Activated naive CD8-positive, alpha-beta T cell treated with anti-CD3 and anti-CD28 coated beads, Interleukin-2, amount 50 U/mL, for 24 hours (primary cell): ENCODE measurements around the gene ANTKMT.
"Not testable (repeated sequence)": the region's sequence is repeated elsewhere in the genome, so short reads cannot be mapped to it uniquely, and the experiment has no call there.

Experiments used
- ATAC-seq: fragments of 150-1000 bp; cut with Tn5 transposase; one replicate; pipeline ENCODE4 v1.10.0; 2021
- DNase-seq: peaks from one replicate; pipeline ENCODE4 v3.0.0; 2021
- H3K27ac Mint-ChIP-seq: one replicate; pipeline ENCODE4 v1.8.0; 2021; ENCODE audit warnings: mild to moderate bottlenecking, mixed read lengths
- H3K27me3 Mint-ChIP-seq: one replicate; pipeline ENCODE4 v1.8.0; 2021; ENCODE audit warnings: mixed read lengths
- H3K36me3 Mint-ChIP-seq: one replicate; pipeline ENCODE4 v1.8.0; 2021; ENCODE audit warnings: low read depth, mixed read lengths
- H3K4me1 Mint-ChIP-seq: one replicate; pipeline ENCODE4 v1.8.0; 2021; ENCODE audit warnings: mixed read lengths
- H3K4me3 Mint-ChIP-seq: one replicate; pipeline ENCODE4 v1.8.0; 2021; ENCODE audit warnings: mild to moderate bottlenecking, moderate library complexity, mixed read lengths
- H3K9me3 Mint-ChIP-seq: one replicate; pipeline ENCODE4 v1.8.0; 2021; ENCODE audit warnings: mixed read lengths

The ANTKMT gene

GRCh38 chr16:687499-687898 lies 33.4 kb upstream of the ANTKMT start:
- no peak overlapping the region for H3K27ac Mint-ChIP-seq
- no peak overlapping the region for H3K4me3 Mint-ChIP-seq
- no peaks in the 10 kb centered on the region for H3K9me3 Mint-ChIP-seq
- no peaks in the 10 kb centered on the region for H3K27me3 Mint-ChIP-seq
- H3K36me3 Mint-ChIP-seq, result peaks cover 7% of the 10 kb centered on the region
- ATAC-seq (no peak), DNase-seq (no peak)
- peaks cover 27% of the 10 kb centered on the region for H3K4me1 Mint-ChIP-seq

GRCh38 chr16:689175-689897 lies 31.6 kb upstream of the ANTKMT start:
- ATAC-seq (no peak), DNase-seq (no peak)
- peaks cover 3% of the 10 kb centered on the region for H3K27me3 Mint-ChIP-seq
- no peaks in the 10 kb centered on the region for H3K9me3 Mint-ChIP-seq
- H3K36me3 Mint-ChIP-seq, result peaks cover 3% of the 10 kb centered on the region
- H3K27ac Mint-ChIP-seq, result peak overlapping the region; percentile 81
- peak overlapping the region; percentile 86 for H3K4me3 Mint-ChIP-seq
- H3K4me1 Mint-ChIP-seq, result peaks cover 19% of the 10 kb centered on the region

- DNase-seq, ATAC-seq, H3K27ac Mint-ChIP-seq, H3K9me3 Mint-ChIP-seq, H3K36me3 Mint-ChIP-seq, H3K27me3 Mint-ChIP-seq: not testable (repeated sequence)
- peak overlapping the region; percentile 36 for H3K4me3 Mint-ChIP-seq
- peaks cover 23% of the 10 kb centered on the region for H3K4me1 Mint-ChIP-seq
These were observed 29.7 kb upstream of the ANTKMT start for GRCh38 chr16:691242-691641.

GRCh38 chr16:692356-693108 lies 28.4 kb upstream of the ANTKMT start:
- no peak for ATAC-seq
- Mint-ChIP-seq H3K36me3 (no peaks in the 10 kb centered on the region), H3K27ac (no peak overlapping the region), H3K27me3 (peaks cover 6% of the 10 kb centered on the region), H3K9me3 (no peaks in the 10 kb centered on the region), H3K4me1 (peaks cover 23% of the 10 kb centered on the region), H3K4me3 (no peak overlapping the region)
- no peak for DNase-seq

- H3K4me3 Mint-ChIP-seq, result no peak overlapping the region
- DNase-seq (no peak), ATAC-seq (no peak)
- no peak overlapping the region for H3K27ac Mint-ChIP-seq
- no peaks in the 10 kb centered on the region for H3K9me3 Mint-ChIP-seq
- no peaks in the 10 kb centered on the region for H3K36me3 Mint-ChIP-seq
- peaks cover 22% of the 10 kb centered on the region for H3K4me1 Mint-ChIP-seq
- H3K27me3 Mint-ChIP-seq, result peaks cover 6% of the 10 kb centered on the region
These were observed 27.6 kb upstream of the ANTKMT start for GRCh38 chr16:693364-693763.

- Mint-ChIP-seq H3K27me3 (peaks cover 6% of the 10 kb centered on the region), H3K27ac (no peak overlapping the region), H3K4me3 (no peak overlapping the region), H3K4me1 (peaks cover 18% of the 10 kb centered on the region), H3K9me3 (no peaks in the 10 kb centered on the region), H3K36me3 (no peaks in the 10 kb centered on the region)
- DNase-seq (no peak), ATAC-seq (no peak)
These were observed 27.2 kb upstream of the ANTKMT start for GRCh38 chr16:693766-694165.

- no peak for DNase-seq
- peaks cover 6% of the 10 kb centered on the region for H3K27me3 Mint-ChIP-seq
- peak overlapping the region; percentile 61 for H3K4me3 Mint-ChIP-seq
- ATAC-seq, result no peak
- peaks cover 13% of the 10 kb centered on the region for H3K4me1 Mint-ChIP-seq
- no peak overlapping the region for H3K27ac Mint-ChIP-seq
- H3K36me3 Mint-ChIP-seq, result no peaks in the 10 kb centered on the region
- no peaks in the 10 kb centered on the region for H3K9me3 Mint-ChIP-seq
These were observed 26.6 kb upstream of the ANTKMT start for GRCh38 chr16:694187-694862.

- Mint-ChIP-seq H3K27ac (no peak overlapping the region), H3K9me3 (no peaks in the 10 kb centered on the region), H3K4me3 (no peak overlapping the region), H3K27me3 (peaks cover 6% of the 10 kb centered on the region), H3K4me1 (peaks cover 10% of the 10 kb centered on the region), H3K36me3 (no peaks in the 10 kb centered on the region)
- ATAC-seq (no peak), DNase-seq (no peak)
These were observed 26.0 kb upstream of the ANTKMT start for GRCh38 chr16:694863-695354.

- peak; percentile 70 for ATAC-seq
- Mint-ChIP-seq H3K9me3 (no peaks in the 10 kb centered on the region), H3K4me1 (peaks cover 8% of the 10 kb centered on the region), H3K36me3 (no peaks in the 10 kb centered on the region), H3K4me3 (peak overlapping the region; percentile 67), H3K27ac (peak overlapping the region; percentile 31), H3K27me3 (peaks cover 9% of the 10 kb centered on the region)
- DNase-seq, result peak; percentile 73
These were observed 25.4 kb upstream of the ANTKMT start for GRCh38 chr16:695355-696089.

- Mint-ChIP-seq H3K27ac (no peak overlapping the region), H3K4me3 (no peak overlapping the region), H3K4me1 (peaks cover 8% of the 10 kb centered on the region), H3K9me3 (no peaks in the 10 kb centered on the region), H3K36me3 (no peaks in the 10 kb centered on the region), H3K27me3 (peaks cover 24% of the 10 kb centered on the region)
- DNase-seq (no peak), ATAC-seq (no peak)
These were observed 21.9 kb upstream of the ANTKMT start for GRCh38 chr16:698911-699671.

GRCh38 chr16:700684-701584 lies 20.0 kb upstream of the ANTKMT start:
- Mint-ChIP-seq H3K27me3 (peaks cover 26% of the 10 kb centered on the region), H3K36me3 (no peaks in the 10 kb centered on the region), H3K9me3 (no peaks in the 10 kb centered on the region), H3K4me1 (no peaks in the 10 kb centered on the region), H3K4me3 (no peak overlapping the region), H3K27ac (no peak overlapping the region)
- ATAC-seq, result no peak
- DNase-seq, result peak; percentile 59

GRCh38 chr16:702341-702740 lies 18.6 kb upstream of the ANTKMT start:
- DNase-seq (no peak), ATAC-seq (no peak)
- H3K4me1 Mint-ChIP-seq, result peaks cover 2% of the 10 kb centered on the region
- no peaks in the 10 kb centered on the region for H3K36me3 Mint-ChIP-seq
- peaks cover 35% of the 10 kb centered on the region for H3K27me3 Mint-ChIP-seq
- no peak overlapping the region for H3K4me3 Mint-ChIP-seq
- no peak overlapping the region for H3K27ac Mint-ChIP-seq
- H3K9me3 Mint-ChIP-seq, result no peaks in the 10 kb centered on the region

GRCh38 chr16:703406-703805 lies 17.5 kb upstream of the ANTKMT start:
- Mint-ChIP-seq H3K4me1 (peaks cover 2% of the 10 kb centered on the region), H3K36me3 (no peaks in the 10 kb centered on the region), H3K27me3 (peaks cover 43% of the 10 kb centered on the region), H3K4me3 (no peak overlapping the region), H3K27ac (no peak overlapping the region), H3K9me3 (no peaks in the 10 kb centered on the region)
- DNase-seq, result no peak
- no peak for ATAC-seq
